OCI-LY7 (cell line): Measurements from ENCODE around the gene ARMH4. TPM values are rescaled to one million over a fixed set of nuclear protein-coding genes. Genes with fewer than 3 reads are reported as not detected.

Experiments used
- BruUV-seq: library from RNA; stranded (reverse); fragments of 400-500 nt; replicated peaks from 2 replicates; lab custom pipeline; 2021; lab: Mats Ljungman, UMichigan
- CTCF ChIA-PET: fragments of 300-600 bp; sonication (Branson Sonifier 250); formaldehyde crosslinking; loops from one replicate; lab custom pipeline; 2022; ENCODE audit warnings: antibody characterized with exemption; ENCODE audit not compliant: unreplicated experiment; lab: Charles Lee
- POLR2A ChIA-PET: fragments of 300-600 bp; sonication (Branson Sonifier 250); formaldehyde crosslinking; loops from one replicate; lab custom pipeline; 2022; ENCODE audit warnings: antibody characterized with exemption; lab: Charles Lee
- DNase-seq: peaks from one replicate; pipeline ENCODE4 v3.0.0-alpha.2; 2015; ENCODE audit warnings: low spot score
- H2AFZ ChIP-seq: fragments of 200-600 bp; sonication (generic), shearing (Covaris generic); 2 replicates; pipeline ENCODE4 v1.6.1; 2014; ENCODE audit warnings: mild to moderate bottlenecking, antibody characterized with exemption, low read length, moderate library complexity
- H3K27ac ChIP-seq: fragments of 200-600 bp; sonication (generic); 2 replicates; pipeline ENCODE4 v1.5.1; 2014; ENCODE audit warnings: mixed run types, low read depth, mild to moderate bottlenecking, moderate library complexity, low read length, inconsistent platforms; ENCODE audit not compliant: poor library complexity, severe bottlenecking
- H3K36me3 ChIP-seq: fragments of 200-600 bp; sonication (generic); 2 replicates; pipeline ENCODE4 v1.6.1; 2014; ENCODE audit warnings: mild to moderate bottlenecking, antibody characterized with exemption, low read length, moderate library complexity, mixed read lengths; ENCODE audit not compliant: insufficient read depth
- H3K4me1 ChIP-seq: fragments of 200-600 bp; sonication (generic); 2 replicates; pipeline ENCODE4 v1.5.1; 2014; ENCODE audit warnings: mild to moderate bottlenecking, low read length; ENCODE audit not compliant: insufficient read depth, poor library complexity, severe bottlenecking
- H3K4me2 ChIP-seq: fragments of 200-600 bp; sonication (generic); 2 replicates; pipeline ENCODE4 v1.6.1; 2014; ENCODE audit warnings: mild to moderate bottlenecking, low read length
- H3K4me3 ChIP-seq: fragments of 200-600 bp; sonication (generic); 2 replicates; pipeline ENCODE4 v1.5.1; 2014; ENCODE audit warnings: mild to moderate bottlenecking, low read depth, low read length; ENCODE audit not compliant: poor library complexity, severe bottlenecking
- H3K79me2 ChIP-seq: fragments of 200-600 bp; sonication (generic); 2 replicates; pipeline ENCODE4 v1.6.1; 2016; ENCODE audit warnings: low read depth, mild to moderate bottlenecking, low read length, moderate library complexity, mixed read lengths; ENCODE audit not compliant: insufficient read depth
- H3K9me2 ChIP-seq: fragments of 200-600 bp; sonication (generic); 2 replicates; pipeline ENCODE4 v1.6.1; 2016; ENCODE audit warnings: mild to moderate bottlenecking, low read length, mixed read lengths; ENCODE audit not compliant: insufficient read depth
- H3K9me3 ChIP-seq: fragments of 200-600 bp; sonication (generic); 2 replicates; pipeline ENCODE4 v1.6.1; 2014; ENCODE audit warnings: mild to moderate bottlenecking, mixed run types, low read length, mixed read lengths
- H4K20me1 ChIP-seq: fragments of 200-600 bp; sonication (generic); 2 replicates; pipeline ENCODE4 v1.6.1; 2014; ENCODE audit warnings: mild to moderate bottlenecking, antibody characterized with exemption, low read length, moderate library complexity, mixed read lengths; ENCODE audit not compliant: insufficient read depth
- EZH2phosphoT487 ChIP-seq: fragments of 200-600 bp; sonication (generic); IDR thresholded peaks from 2 replicates; pipeline ENCODE4 v1.6.1; 2018; ENCODE audit warnings: low read depth, borderline replicate concordance, mild to moderate bottlenecking, mixed run types, antibody characterized with exemption, low read length, moderate library complexity, mixed read lengths
- intact Hi-C: fragments of 100-400 bp; cut with micrococcal nuclease; formaldehyde crosslinking; loops from one replicate; pipeline ENCODE4 v1.10.0; 2022; ENCODE audit not compliant: unreplicated experiment
- total RNA-seq, 2 experiments: library from RNA; depleted of rRNA in 1 of 2; stranded (reverse); fragments of >200 nt in 1 of 2; shearing (Covaris generic) in 1 of 2; gene quantifications; 2 replicates each; pipeline ENCODE4 v1.2.3, GENCODE V29; 2014 to 2022
- TF ChIP-seq, protein P1 (sequence below): fragments of 200-600 bp; sonication (generic); conservative IDR thresholded peaks from 2 replicates; pipeline ENCODE4 v1.5.1; 2014; ENCODE audit warnings: mild to moderate bottlenecking, antibody characterized with exemption, low read length, moderate library complexity, mixed read lengths

The ARMH4 gene
- total RNA-seq, 2 experiments from 2014 or later, result 0.25 TPM; not detected in 1

DNA sequence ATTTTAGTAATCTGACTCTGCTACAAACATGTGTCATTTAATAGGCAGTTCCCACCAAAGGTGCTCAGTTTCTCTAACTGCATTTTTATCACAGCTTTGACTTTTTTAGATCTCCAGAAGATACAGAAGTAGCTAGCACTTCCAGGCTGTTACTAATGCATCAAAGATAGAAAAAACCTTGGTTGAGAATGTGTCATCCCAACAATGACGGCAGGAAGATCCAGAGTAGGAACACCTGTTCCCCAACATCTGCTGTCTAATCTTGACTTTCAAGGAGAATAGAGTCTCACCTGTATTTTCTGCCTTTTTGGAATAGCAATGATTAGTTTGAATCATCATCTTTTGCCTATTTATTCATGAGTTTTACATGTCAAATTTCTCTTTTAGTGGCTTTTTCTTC lies 45.0 kb downstream of the ARMH4 start:
- no peaks in the 10 kb centered on the region for H4K20me1 ChIP-seq
- no peaks in the 10 kb centered on the region for H3K79me2 ChIP-seq
- no peak overlapping the region for H3K27ac ChIP-seq
- ChIA-PET CTCF (no interaction called here), POLR2A (interaction anchor here (0.6 to 0.7 kb wide), 2 partner anchors 323 to 565 kb away, joined by 3 to 5 read pairs; no protein-coding TSS in a partner anchor)
- H3K36me3 ChIP-seq, result no peaks in the 10 kb centered on the region
- TF ChIP-seq EZH2phosphoT487, result no peak
- TF ChIP-seq, protein P1, sequence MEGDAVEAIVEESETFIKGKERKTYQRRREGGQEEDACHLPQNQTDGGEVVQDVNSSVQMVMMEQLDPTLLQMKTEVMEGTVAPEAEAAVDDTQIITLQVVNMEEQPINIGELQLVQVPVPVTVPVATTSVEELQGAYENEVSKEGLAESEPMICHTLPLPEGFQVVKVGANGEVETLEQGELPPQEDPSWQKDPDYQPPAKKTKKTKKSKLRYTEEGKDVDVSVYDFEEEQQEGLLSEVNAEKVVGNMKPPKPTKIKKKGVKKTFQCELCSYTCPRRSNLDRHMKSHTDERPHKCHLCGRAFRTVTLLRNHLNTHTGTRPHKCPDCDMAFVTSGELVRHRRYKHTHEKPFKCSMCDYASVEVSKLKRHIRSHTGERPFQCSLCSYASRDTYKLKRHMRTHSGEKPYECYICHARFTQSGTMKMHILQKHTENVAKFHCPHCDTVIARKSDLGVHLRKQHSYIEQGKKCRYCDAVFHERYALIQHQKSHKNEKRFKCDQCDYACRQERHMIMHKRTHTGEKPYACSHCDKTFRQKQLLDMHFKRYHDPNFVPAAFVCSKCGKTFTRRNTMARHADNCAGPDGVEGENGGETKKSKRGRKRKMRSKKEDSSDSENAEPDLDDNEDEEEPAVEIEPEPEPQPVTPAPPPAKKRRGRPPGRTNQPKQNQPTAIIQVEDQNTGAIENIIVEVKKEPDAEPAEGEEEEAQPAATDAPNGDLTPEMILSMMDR, result no peak
- H2AFZ ChIP-seq, result no peak overlapping the region
- no peak for DNase-seq
- no TSS peak for BruUV-seq
- no peak overlapping the region for H3K4me3 ChIP-seq
- intact Hi-C loops, result no loop called here
- H3K4me2 ChIP-seq, result no peak overlapping the region
- no peaks in the 10 kb centered on the region for H3K9me2 ChIP-seq
- no peaks in the 10 kb centered on the region for H3K9me3 ChIP-seq
- no peaks in the 10 kb centered on the region for H3K4me1 ChIP-seq

- H3K36me3 ChIP-seq, result no peaks in the 10 kb centered on the region
- no peak overlapping the region for H2AFZ ChIP-seq
- ChIA-PET POLR2A (interaction anchor here (0.6 to 0.7 kb wide), 3 partner anchors 323 to 713 kb away, joined by 3 to 7 read pairs (median 5); no protein-coding TSS in a partner anchor), CTCF (no interaction called here)
- no peaks in the 10 kb centered on the region for H3K9me2 ChIP-seq
- no TSS peak for BruUV-seq
- no peak overlapping the region for H3K4me3 ChIP-seq
- no peak for TF ChIP-seq EZH2phosphoT487
- TF ChIP-seq, protein P1, result no peak
- intact Hi-C loops, result no loop called here
- H3K4me1 ChIP-seq, result no peaks in the 10 kb centered on the region
- no peaks in the 10 kb centered on the region for H3K79me2 ChIP-seq
- H4K20me1 ChIP-seq, result no peaks in the 10 kb centered on the region
- H3K4me2 ChIP-seq, result no peak overlapping the region
- no peak overlapping the region for H3K27ac ChIP-seq
- H3K9me3 ChIP-seq, result no peaks in the 10 kb centered on the region
- DNase-seq, result no peak
Observed at GRCh38 chr14:58106446-58106845, 45.6 kb downstream of the ARMH4 start.

- POLR2A ChIA-PET, result no interaction called here
Observed at GRCh38 chr14:58104808-58105207, 47.2 kb downstream of the ARMH4 start.

More at GRCh38 chr14:58104808-58105207, 47.2 kb downstream of the ARMH4 start:
- no peaks in the 10 kb centered on the region for H3K4me1 ChIP-seq
- intact Hi-C loops, result no loop called here
- no peaks in the 10 kb centered on the region for H3K79me2 ChIP-seq
- H3K36me3 ChIP-seq, result no peaks in the 10 kb centered on the region
- H3K4me3 ChIP-seq, result no peak overlapping the region
- H3K9me2 ChIP-seq, result no peaks in the 10 kb centered on the region
- no peak for DNase-seq
- H3K27ac ChIP-seq, result no peak overlapping the region
- TF ChIP-seq, protein P1, result no peak
- TF ChIP-seq EZH2phosphoT487, result no peak
- H2AFZ ChIP-seq, result no peak overlapping the region
- CTCF ChIA-PET, result no interaction called here
- BruUV-seq, result no TSS peak
- no peak overlapping the region for H3K4me2 ChIP-seq
- no peaks in the 10 kb centered on the region for H4K20me1 ChIP-seq
- H3K9me3 ChIP-seq, result no peaks in the 10 kb centered on the region
